Activated naive CD4-positive, alpha-beta T cell treated with anti-CD3 and anti-CD28 coated beads for 36 hours (primary cell): ENCODE results near the gene TRIM26. TPM values are rescaled to one million over a fixed set of nuclear protein-coding genes. Genes with fewer than 3 reads are reported as not detected.

Source experiments
- CTCF ChIA-PET: fragments of 350-600 bp; sonication (Branson Sonifier 250); formaldehyde crosslinking; loops from one replicate; lab custom pipeline; 2021; ENCODE audit warnings: antibody characterized with exemption; lab: Charles Lee
- DNase-seq: peaks from one replicate; pipeline ENCODE4 v3.0.0-alpha.2; 2020
- H3K27ac Mint-ChIP-seq: one replicate; pipeline ENCODE4 v1.8.0; 2021; ENCODE audit warnings: mild to moderate bottlenecking, mixed read lengths
- H3K27me3 Mint-ChIP-seq: one replicate; pipeline ENCODE4 v1.8.0; 2021; ENCODE audit warnings: low read depth, mixed read lengths
- H3K36me3 Mint-ChIP-seq: one replicate; pipeline ENCODE4 v1.8.0; 2021; ENCODE audit warnings: low read depth, mixed read lengths
- H3K4me1 Mint-ChIP-seq: one replicate; pipeline ENCODE4 v1.8.0; 2021; ENCODE audit warnings: low read depth, mixed read lengths
- H3K4me3 Mint-ChIP-seq: one replicate; pipeline ENCODE4 v1.8.0; 2021; ENCODE audit warnings: mild to moderate bottlenecking, moderate library complexity, mixed read lengths
- H3K9me3 Mint-ChIP-seq: one replicate; pipeline ENCODE4 v1.8.0; 2021; ENCODE audit warnings: mixed read lengths
- intact Hi-C: fragments of 100-400 bp; cut with micrococcal nuclease; formaldehyde crosslinking; loops from one replicate; pipeline ENCODE4 v1.15.1; 2023
- total RNA-seq, 2 experiments: library from RNA; stranded (reverse); gene quantifications; one replicate each; pipeline ENCODE4 v1.2.3, GENCODE V29; 2021

The TRIM26 gene
- total RNA-seq, 2 experiments from 2014 or later: 36.8 to 38.7 TPM

DNA sequence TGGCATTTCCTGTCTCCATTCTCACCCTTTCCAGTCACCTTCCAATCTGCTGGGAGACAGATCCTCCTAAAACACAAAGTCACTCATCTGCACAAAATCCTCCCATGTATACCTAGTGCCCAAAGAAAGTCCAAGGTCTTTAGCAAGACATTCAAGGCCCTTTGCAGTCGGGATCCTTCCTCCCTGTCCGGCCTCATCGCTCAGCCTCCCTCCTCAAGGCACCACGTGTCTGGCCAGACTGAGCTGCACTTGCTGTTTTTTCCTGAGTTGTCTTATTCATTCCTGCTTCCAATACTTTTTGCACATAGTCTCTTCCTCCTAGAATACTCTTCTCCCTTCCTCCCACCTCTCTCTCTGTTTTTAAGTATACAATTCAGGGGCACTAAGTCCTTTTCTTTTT is 48.5 kb downstream of the TRIM26 start:
- Mint-ChIP-seq H3K27me3 (peaks cover 19% of the 10 kb centered on the region), H3K27ac (peak overlapping the region; percentile 33), H3K4me1 (peaks cover 36% of the 10 kb centered on the region), H3K9me3 (no peaks in the 10 kb centered on the region), H3K36me3 (no peaks in the 10 kb centered on the region), H3K4me3 (no peak overlapping the region)
- CTCF ChIA-PET: interaction anchor here (5.1 kb wide), 1 partner anchor 34 kb away, joined by 30 read pairs; no protein-coding TSS in a partner anchor
- DNase-seq: no peak
- intact Hi-C loops: no loop called here

DNA sequence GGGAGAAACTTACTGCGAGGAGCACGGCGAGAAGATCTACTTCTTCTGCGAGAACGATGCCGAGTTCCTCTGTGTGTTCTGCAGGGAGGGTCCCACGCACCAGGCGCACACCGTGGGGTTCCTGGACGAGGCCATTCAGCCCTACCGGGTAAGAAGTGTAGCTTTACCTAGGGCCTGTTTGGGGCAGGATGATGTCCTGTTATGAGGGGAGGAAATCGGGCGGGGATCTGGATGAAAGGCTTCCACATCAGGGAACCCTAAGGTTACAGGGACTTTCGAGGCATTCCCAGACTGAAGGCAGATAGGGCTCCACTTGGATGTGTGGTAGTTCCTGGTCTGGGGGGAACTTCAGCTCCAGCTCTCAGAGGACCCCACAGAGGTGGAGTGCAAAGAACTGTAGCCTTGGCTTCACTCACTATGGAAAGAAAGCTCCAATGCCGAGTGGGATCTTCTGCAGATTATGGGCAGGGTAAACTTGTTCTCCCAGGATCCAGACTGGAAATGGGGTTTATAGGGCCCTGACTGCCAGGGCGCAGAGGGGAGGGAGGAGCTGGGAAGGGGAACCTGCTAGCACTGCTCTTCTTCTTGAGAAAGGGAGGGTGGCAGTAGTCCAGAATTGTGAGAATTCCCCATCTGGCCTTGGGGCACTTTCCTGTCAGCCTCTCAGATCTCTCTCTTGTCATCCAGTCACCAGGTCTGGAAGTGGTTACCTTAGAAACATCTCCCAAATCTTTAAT is 49.1 kb downstream of the TRIM26 start:
- Mint-ChIP-seq H3K4me1 (peaks cover 40% of the 10 kb centered on the region), H3K36me3 (no peaks in the 10 kb centered on the region), H3K27ac (no peak overlapping the region), H3K4me3 (no peak overlapping the region), H3K9me3 (no peaks in the 10 kb centered on the region), H3K27me3 (peaks cover 22% of the 10 kb centered on the region)
- no peak for DNase-seq
- CTCF ChIA-PET: interaction anchor here (0.6 to 5.1 kb wide), 3 partner anchors 33 to 304 kb away, joined by 3 to 30 read pairs (median 4); no protein-coding TSS in a partner anchor
- intact Hi-C loops: no loop called here

DNA sequence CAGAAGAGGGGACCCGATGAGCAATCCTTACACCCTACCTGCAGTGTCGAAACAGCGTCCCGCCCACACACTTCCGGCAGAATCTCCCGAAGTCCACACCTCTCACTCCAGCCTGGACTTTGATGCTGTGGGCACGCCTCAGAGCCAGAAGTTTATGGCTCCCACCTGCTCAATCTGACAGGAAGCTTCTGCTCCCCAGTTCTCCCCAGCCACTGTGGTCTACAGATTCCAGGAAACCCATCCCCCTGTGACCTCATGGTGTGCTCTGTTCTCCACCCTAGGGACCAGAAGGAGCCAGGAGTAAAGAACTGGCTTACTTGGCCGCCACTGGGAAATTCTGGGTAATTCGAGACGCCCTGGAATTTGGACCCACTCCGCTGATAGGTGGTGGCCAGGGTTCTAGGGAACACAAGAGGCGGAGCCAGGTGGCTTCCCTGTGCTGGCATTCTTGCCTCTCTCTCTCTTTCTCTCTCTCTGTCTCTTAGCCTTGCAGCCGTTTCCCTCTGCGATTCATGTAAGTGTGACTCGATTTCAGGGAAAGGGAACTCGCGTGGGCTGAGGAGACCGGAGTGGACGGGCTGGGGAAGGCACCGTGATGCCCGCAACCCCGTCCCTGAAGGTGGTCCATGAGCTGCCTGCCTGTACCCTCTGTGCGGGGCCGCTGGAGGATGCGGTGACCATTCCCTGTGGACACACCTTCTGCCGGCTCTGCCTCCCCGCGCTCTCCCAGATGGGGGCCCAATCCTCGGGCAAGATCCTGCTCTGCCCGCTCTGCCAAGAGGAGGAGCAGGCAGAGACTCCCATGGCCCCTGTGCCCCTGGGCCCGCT is 49.9 kb downstream of the TRIM26 start, which contains the start of gene TRIM15:
Gene TRIM15 (plus strand): TSS at position 457 of the 828 bp plus-strand sequence. CDS start 139 bp downstream, at position 596.
- H3K4me3 Mint-ChIP-seq: peak within 1 kb of the TSS; percentile 11
- H3K9me3 Mint-ChIP-seq: no peaks in the 10 kb centered on the region
- peaks cover 20% of the 10 kb centered on the region for H3K27me3 Mint-ChIP-seq
- peaks cover 47% of the 10 kb centered on the region for H3K4me1 Mint-ChIP-seq
- no peaks in the 10 kb centered on the region for H3K36me3 Mint-ChIP-seq
- peak; percentile 86 for DNase-seq
- intact Hi-C loops: no loop called here
- CTCF ChIA-PET: interaction anchor here (0.6 to 0.7 kb wide), 2 partner anchors 41 to 305 kb away, joined by 3 to 4 read pairs; no protein-coding TSS in a partner anchor
- H3K27ac Mint-ChIP-seq: peak within 1 kb of the TSS; percentile 9

DNA sequence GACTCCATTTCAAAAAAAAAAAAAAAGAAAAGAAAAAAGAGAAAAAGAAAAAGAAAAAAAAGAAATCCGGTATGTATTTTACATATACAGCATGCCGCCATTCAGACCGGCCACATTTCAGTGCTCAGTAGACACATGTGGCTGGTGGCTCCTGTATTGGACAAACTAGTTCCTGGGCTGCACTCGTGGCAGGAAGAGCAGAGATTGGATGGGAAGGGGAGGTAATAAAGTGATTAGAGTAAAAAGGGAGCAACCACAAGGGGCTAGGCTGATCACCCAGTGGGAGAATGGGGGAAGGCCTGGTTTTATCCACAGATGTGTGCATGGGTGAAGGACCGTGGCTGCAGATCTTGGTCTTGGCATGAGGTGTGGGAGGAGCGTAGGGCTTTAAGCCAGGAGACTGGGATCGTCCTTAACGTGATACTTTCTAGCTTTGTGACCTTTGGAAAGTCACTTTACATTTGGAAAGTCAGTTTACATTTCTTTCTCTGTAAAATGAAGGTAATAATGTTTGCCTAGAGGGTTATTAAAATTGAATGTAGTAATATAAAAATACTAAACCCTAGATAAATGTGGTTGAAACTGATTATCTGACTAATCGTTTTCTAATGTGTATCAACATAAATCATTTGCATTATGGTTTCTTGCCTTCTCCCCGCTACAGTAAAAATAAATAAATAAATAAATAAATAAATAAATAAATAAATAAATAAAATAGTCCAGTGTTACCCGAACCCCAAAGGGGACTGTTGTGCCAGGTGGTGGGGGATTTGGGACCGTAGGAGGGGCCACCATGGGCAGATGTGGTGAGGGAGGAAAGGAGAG is 50.7 kb downstream of the TRIM26 start:
- intact Hi-C loops: no loop called here
- peak overlapping the region; percentile 11 for H3K4me3 Mint-ChIP-seq
- no peaks in the 10 kb centered on the region for H3K9me3 Mint-ChIP-seq
- CTCF ChIA-PET: no interaction called here
- no peak for DNase-seq
- H3K27ac Mint-ChIP-seq: peak overlapping the region; percentile 9
- peaks cover 43% of the 10 kb centered on the region for H3K4me1 Mint-ChIP-seq
- no peaks in the 10 kb centered on the region for H3K36me3 Mint-ChIP-seq
- H3K27me3 Mint-ChIP-seq: peaks cover 14% of the 10 kb centered on the region

- no peak for DNase-seq
- peaks cover 34% of the 10 kb centered on the region for H3K4me1 Mint-ChIP-seq
- CTCF ChIA-PET: no interaction called here
- H3K27me3 Mint-ChIP-seq: peaks cover 16% of the 10 kb centered on the region
- H3K4me3 Mint-ChIP-seq: no peak within 1 kb of the TSS
- H3K9me3 Mint-ChIP-seq: no peaks in the 10 kb centered on the region
- no peaks in the 10 kb centered on the region for H3K36me3 Mint-ChIP-seq
- intact Hi-C loops: no loop called here
- no peak within 1 kb of the TSS for H3K27ac Mint-ChIP-seq
These were observed 52.2 kb downstream of the TRIM26 start, which contains the start of gene TRIM10 for GRCh38 chr6:30160785-30161531. Gene TRIM10, minus strand, starts transcription at chr6:30161211. Its CDS starts 353 bp downstream, at chr6:30160858.

DNA sequence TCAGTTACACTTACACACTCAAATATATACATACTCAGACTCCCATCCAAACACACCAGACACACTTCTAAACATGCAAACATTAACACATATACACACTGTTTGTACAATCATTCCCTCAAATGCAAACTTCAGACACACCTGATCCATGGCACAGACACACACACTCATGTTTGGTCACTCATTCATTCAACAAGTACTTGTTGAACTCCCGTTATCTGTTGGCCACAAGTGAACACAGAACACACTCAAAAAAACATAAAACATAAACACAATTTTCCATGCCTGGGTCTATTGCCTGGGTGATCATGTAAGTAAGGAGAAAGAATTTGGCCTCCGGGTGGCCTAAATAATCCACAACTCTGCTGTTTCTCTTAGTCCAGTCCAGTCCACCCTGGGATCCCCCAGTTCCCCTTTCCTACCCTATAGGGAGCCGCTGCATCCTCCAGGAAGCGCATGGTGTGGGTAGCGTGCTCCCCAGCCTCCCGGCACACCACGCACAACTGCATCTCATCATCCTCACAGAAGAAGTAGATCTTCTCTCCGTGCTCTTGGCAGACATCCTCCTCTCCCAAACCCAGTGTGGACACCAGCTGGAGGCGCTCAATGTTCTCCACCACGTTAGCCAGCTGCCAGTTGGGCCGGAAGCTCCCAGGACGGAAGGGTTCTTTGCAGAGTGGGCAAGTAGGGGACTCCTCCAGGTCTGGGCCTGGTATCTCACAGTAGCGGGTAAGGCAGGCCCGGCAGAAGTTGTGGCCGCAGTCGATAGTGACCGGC is 53.0 kb downstream of the TRIM26 start:
- H3K9me3 Mint-ChIP-seq: no peaks in the 10 kb centered on the region
- intact Hi-C loops: no loop called here
- peaks cover 13% of the 10 kb centered on the region for H3K27me3 Mint-ChIP-seq
- DNase-seq: no peak
- H3K36me3 Mint-ChIP-seq: no peaks in the 10 kb centered on the region
- CTCF ChIA-PET: no interaction called here
- no peak overlapping the region for H3K4me3 Mint-ChIP-seq
- H3K4me1 Mint-ChIP-seq: peaks cover 34% of the 10 kb centered on the region
- H3K27ac Mint-ChIP-seq: no peak overlapping the region

GRCh38 chr6:30158475-30159040 is 54.6 kb downstream of the TRIM26 start:
- Mint-ChIP-seq H3K9me3 (no peaks in the 10 kb centered on the region), H3K4me3 (no peak overlapping the region), H3K27ac (peak overlapping the region; percentile 58), H3K27me3 (peaks cover 10% of the 10 kb centered on the region), H3K4me1 (peaks cover 28% of the 10 kb centered on the region), H3K36me3 (no peaks in the 10 kb centered on the region)
- CTCF ChIA-PET: no interaction called here
- intact Hi-C loops: no loop called here
- DNase-seq: peak; percentile 66

DNA sequence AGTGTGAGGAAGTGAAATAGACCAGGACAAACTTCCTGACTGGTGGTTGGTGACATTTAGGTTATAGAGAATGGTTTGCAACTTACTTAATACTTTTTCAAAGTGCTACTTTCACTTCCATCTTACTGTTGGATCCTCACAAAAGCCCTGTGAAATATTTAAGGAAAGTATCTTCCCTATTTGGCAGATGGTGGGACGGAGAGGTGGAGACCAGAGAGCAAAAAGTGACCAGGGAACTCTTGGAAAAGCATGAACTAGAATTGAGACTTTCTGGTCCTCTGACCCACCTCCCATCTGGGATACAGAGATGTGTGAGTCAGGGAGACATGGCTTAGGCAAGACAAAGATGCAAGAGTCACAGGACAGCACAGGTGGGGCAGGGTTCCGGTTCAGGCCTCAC is 55.2 kb downstream of the TRIM26 start:
- peak overlapping the region; percentile 58 for H3K27ac Mint-ChIP-seq
- no peak overlapping the region for H3K4me3 Mint-ChIP-seq
- DNase-seq: no peak
- peaks cover 10% of the 10 kb centered on the region for H3K27me3 Mint-ChIP-seq
- H3K9me3 Mint-ChIP-seq: no peaks in the 10 kb centered on the region
- CTCF ChIA-PET: no interaction called here
- intact Hi-C loops: no loop called here
- peaks cover 22% of the 10 kb centered on the region for H3K4me1 Mint-ChIP-seq
- no peaks in the 10 kb centered on the region for H3K36me3 Mint-ChIP-seq

GRCh38 chr6:30157581-30157980 is 55.6 kb downstream of the TRIM26 start:
- Mint-ChIP-seq H3K9me3 (no peaks in the 10 kb centered on the region), H3K36me3 (no peaks in the 10 kb centered on the region), H3K4me3 (no peak overlapping the region), H3K27me3 (peaks cover 10% of the 10 kb centered on the region), H3K27ac (no peak overlapping the region), H3K4me1 (peaks cover 20% of the 10 kb centered on the region)
- CTCF ChIA-PET: interaction anchor here (0.7 kb wide), 1 partner anchor 28 kb away, joined by 3 read pairs; no protein-coding TSS in a partner anchor
- intact Hi-C loops: no loop called here
- DNase-seq: no peak

DNA sequence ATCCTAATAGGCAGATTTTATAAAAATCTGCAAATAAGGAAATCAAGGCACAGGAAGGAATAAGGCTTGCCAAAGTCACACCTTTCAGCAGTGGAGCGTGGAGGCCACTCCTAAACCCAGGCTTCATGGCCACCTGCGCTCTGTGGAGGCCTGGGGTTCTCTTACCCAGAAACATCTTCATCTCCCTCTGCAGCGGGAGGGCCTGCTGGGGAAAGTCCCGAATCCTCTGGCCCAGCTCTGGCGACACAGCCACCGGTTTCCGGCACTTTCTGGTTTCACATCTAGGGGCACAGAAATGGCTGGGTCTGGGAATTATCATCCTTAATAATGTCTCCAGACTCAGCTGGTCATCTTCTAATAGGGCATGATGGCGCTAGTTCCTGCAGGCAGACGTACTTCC is 56.4 kb downstream of the TRIM26 start:
- intact Hi-C loops: no loop called here
- H3K27me3 Mint-ChIP-seq: peaks cover 10% of the 10 kb centered on the region

More for the DNA sequence above, 56.4 kb downstream of the TRIM26 start:
- Mint-ChIP-seq H3K4me3 (no peak overlapping the region), H3K36me3 (no peaks in the 10 kb centered on the region), H3K9me3 (no peaks in the 10 kb centered on the region), H3K4me1 (peaks cover 16% of the 10 kb centered on the region), H3K27ac (no peak overlapping the region)
- CTCF ChIA-PET: no interaction called here
- no peak for DNase-seq
